Measurements from ENCODE around the gene PRCD. TPM values are rescaled to one million over a fixed set of nuclear protein-coding genes. Genes with fewer than 3 reads are reported as not detected.
A peak's percentile ranks its signal among the peaks of the same experiment; 100 is the strongest.

Gene PRCD
- total RNA-seq, 1 donor from 2014 or later = 21.4 TPM

GRCh38 chr17:76528528-76529223 is 11.2 kb upstream of the PRCD start:
- Histone ChIP-seq H3K36me3 (no peaks in the 10 kb centered on the region), H3K9me3 (no peaks in the 10 kb centered on the region), H3K4me3 (peak overlapping the region; percentile 4 to 8), H3K27ac (peak overlapping the region; percentile 96), H3K27me3 (no peaks in the 10 kb centered on the region), H3K4me1 (peaks cover 77% of the 10 kb centered on the region)
- no peak for DNase-seq (ENCODE audit: extremely low spot score in 2 of 2)
- TF ChIP-seq POLR2AphosphoS5 (IDR thresholded peaks at IDR 0.05; ENCODE audit: insufficient read depth in 1 of 2, low read depth in 1 of 2) = no peak
- no peak for TF ChIP-seq POLR2A (IDR thresholded peaks at IDR 0.05)
- peak in 1 of 3 experiments; percentile 39 for TF ChIP-seq CTCF (IDR thresholded peaks at IDR 0.05)
- intact Hi-C loops (cut with DNase I) = no loop called here

GRCh38 chr17:76529224-76530094 is 10.4 kb upstream of the PRCD start:
- TF ChIP-seq CTCF (IDR thresholded peaks at IDR 0.05) (no peak), POLR2AphosphoS5 (IDR thresholded peaks at IDR 0.05; ENCODE audit: insufficient read depth in 1 of 2, low read depth in 1 of 2) (peak; percentile 76 to 90)
- H3K4me3 ChIP-seq = peak overlapping the region; percentile 1 to 28
- no peaks in the 10 kb centered on the region for H3K9me3 ChIP-seq
- peak overlapping the region; percentile 96 for H3K27ac ChIP-seq
- no peaks in the 10 kb centered on the region for H3K27me3 ChIP-seq
- peaks cover 78% of the 10 kb centered on the region for H3K4me1 ChIP-seq
- H3K36me3 ChIP-seq = no peaks in the 10 kb centered on the region
- intact Hi-C loops (cut with DNase I) = loop anchor here (10.0 kb wide), 1 partner anchor 185 kb away; the partner anchor contains the start of gene MXRA7
- DNase-seq (ENCODE audit: extremely low spot score in 2 of 2) = peak in 1 of 2 donors; percentile 98

- Histone ChIP-seq H3K27ac (peak overlapping the region; percentile 96), H3K4me1 (peaks cover 78% of the 10 kb centered on the region), H3K36me3 (no peaks in the 10 kb centered on the region), H3K9me3 (no peaks in the 10 kb centered on the region), H3K4me3 (peak overlapping the region; percentile 1 to 28), H3K27me3 (no peaks in the 10 kb centered on the region)
- TF ChIP-seq POLR2AphosphoS5 (IDR thresholded peaks at IDR 0.05; ENCODE audit: insufficient read depth in 1 of 2, low read depth in 1 of 2) (peak in 1 of 2 donors; percentile 46), POLR2A (IDR thresholded peaks at IDR 0.05) (no peak)
- intact Hi-C loops (cut with DNase I) = loop anchor here (10.0 kb wide), 1 partner anchor 185 kb away; the partner anchor contains the start of gene MXRA7
- DNase-seq (ENCODE audit: extremely low spot score in 2 of 2) = no peak
Measured at GRCh38 chr17:76530095-76530723, 9.6 kb upstream of the PRCD start.

- H3K4me3 ChIP-seq = peak overlapping the region in 1 of 2 donors; percentile 28
- intact Hi-C loops (cut with DNase I) = loop anchor here (10.0 kb wide), 1 partner anchor 184 kb away; the partner anchor contains the start of gene MXRA7
- TF ChIP-seq POLR2A (IDR thresholded peaks at IDR 0.05) (no peak), CTCF (IDR thresholded peaks at IDR 0.05) (no peak), POLR2AphosphoS5 (IDR thresholded peaks at IDR 0.05; ENCODE audit: insufficient read depth in 1 of 2, low read depth in 1 of 2) (no peak)
- H3K9me3 ChIP-seq = no peaks in the 10 kb centered on the region
- H3K27ac ChIP-seq = peak overlapping the region; percentile 96
- H3K36me3 ChIP-seq = no peaks in the 10 kb centered on the region
- H3K27me3 ChIP-seq = no peaks in the 10 kb centered on the region
- no peak for DNase-seq (ENCODE audit: extremely low spot score in 2 of 2)
- H3K4me1 ChIP-seq = peaks cover 81% of the 10 kb centered on the region
Measured at GRCh38 chr17:76530811-76531485, 8.9 kb upstream of the PRCD start.

All from vagina (tissue), 2 donors.